Coronary artery (tissue), 2 donors: ENCODE results near the gene TDP1.

Experiments used
- DNase-seq: peaks from one replicate; pipeline ENCODE4 v3.0.0-alpha.2; 2017; ENCODE audit warnings: low spot score
- H3K27ac ChIP-seq, 2 donors: fragments of 200-600 bp; sonication (generic); one replicate each; pipeline ENCODE4 v1.5.1; 2016 to 2019
- H3K4me3 ChIP-seq: fragments of 200-600 bp; sonication (generic); 2 replicates; pipeline ENCODE4 v1.5.1; 2016; ENCODE audit warnings: mild to moderate bottlenecking, moderate library complexity
- CTCF ChIP-seq: fragments of 200-600 bp; sonication (generic); IDR thresholded peaks from one replicate; pipeline ENCODE4 v1.5.1; 2019; ENCODE audit warnings: antibody characterized with exemption

The TDP1 gene

GRCh38 chr14:89936654-89937185, 19.0 kb upstream of the TDP1 start:
- no peak overlapping the region for H3K4me3 ChIP-seq
- no peak overlapping the region for H3K27ac ChIP-seq
- DNase-seq, result no peak
- no peak for TF ChIP-seq CTCF

- TF ChIP-seq CTCF, result no peak
- H3K4me3 ChIP-seq, result no peak overlapping the region
- no peak for DNase-seq
- no peak overlapping the region for H3K27ac ChIP-seq
Observed at GRCh38 chr14:89941830-89942377, 13.8 kb upstream of the TDP1 start.

- no peak overlapping the region for H3K27ac ChIP-seq
- TF ChIP-seq CTCF, result no peak
- no peak for DNase-seq
Observed at GRCh38 chr14:89947344-89947743, 8.4 kb upstream of the TDP1 start.

GRCh38 chr14:89952576-89952975, 3.2 kb upstream of the TDP1 start:
- Histone ChIP-seq H3K27ac (no peak overlapping the region), H3K4me3 (no peak overlapping the region)
- DNase-seq, result no peak
- no peak for TF ChIP-seq CTCF

More at GRCh38 chr14:89947344-89947743, 8.4 kb upstream of the TDP1 start:
- no peak overlapping the region for H3K4me3 ChIP-seq

GRCh38 chr14:89953602-89954001, 2.1 kb upstream of the TDP1 start:
- DNase-seq, result no peak
- no peak overlapping the region for H3K4me3 ChIP-seq
- no peak overlapping the region for H3K27ac ChIP-seq
- TF ChIP-seq CTCF, result no peak

GRCh38 chr14:89954070-89955021, 1.4 kb upstream of the TDP1 start, which contains the start of gene EFCAB11:
Gene EFCAB11 (minus strand): TSS chr14:89954730. CDS start chr14:89954660, 70 bp downstream.
- peak within 1 kb of the TSS; percentile 90 to 91 for H3K27ac ChIP-seq
- H3K4me3 ChIP-seq, result peak within 1 kb of the TSS; percentile 95
- TF ChIP-seq CTCF, result no peak
- DNase-seq, result peak; percentile 97
